Liver (tissue), 9 donors: ENCODE data around the gene NAA40. TPM values are rescaled to one million over a fixed set of nuclear protein-coding genes. Genes with fewer than 3 reads are reported as not detected.

Experiments
- DNase-seq: peaks from one replicate; pipeline ENCODE4 v3.0.0-alpha.2; 2017; ENCODE audit warnings: low spot score
- H3K27ac ChIP-seq, 2 donors: one replicate each; pipeline ENCODE4 v1.7.0; 2013; ENCODE audit warnings: inconsistent platforms in 2 of 2, low read length in 2 of 2, control low read depth in 1 of 2, low read depth in 1 of 2, mild to moderate bottlenecking in 1 of 2
- H3K27me3 ChIP-seq, 4 donors: one replicate each; pipeline versions ENCODE4 v1.6.1 to v1.7.0; 2013; ENCODE audit warnings: low read length in 3 of 4, inconsistent platforms in 1 of 4, mild to moderate bottlenecking in 1 of 4, moderate library complexity in 1 of 4; ENCODE audit not compliant: control insufficient read depth in 4 of 4, insufficient read depth in 4 of 4
- H3K36me3 ChIP-seq, 4 donors: one replicate each; pipeline versions ENCODE4 v1.6.1 to v1.7.0; 2013; ENCODE audit warnings: low read length in 3 of 4, mild to moderate bottlenecking in 3 of 4, low read depth in 1 of 4, moderate library complexity in 1 of 4; ENCODE audit not compliant: control insufficient read depth in 4 of 4, insufficient read depth in 3 of 4
- H3K4me1 ChIP-seq, 4 donors: one replicate each; pipeline versions ENCODE4 v1.6.1 to v1.7.0; 2013; ENCODE audit warnings: low read length in 3 of 4, mild to moderate bottlenecking in 3 of 4, moderate library complexity in 1 of 4; ENCODE audit not compliant: control insufficient read depth in 4 of 4, insufficient read depth in 4 of 4
- H3K4me3 ChIP-seq, 3 donors: one replicate each; pipeline versions ENCODE4 v1.6.1 to v1.7.0; 2013; ENCODE audit warnings: low read length in 3 of 3, control low read depth in 1 of 3, low read depth in 1 of 3, mild to moderate bottlenecking in 1 of 3
- H3K9ac ChIP-seq, 2 donors: one replicate each; pipeline ENCODE4 v1.7.0; 2013; ENCODE audit warnings: low read length in 2 of 2, mild to moderate bottlenecking in 2 of 2, moderate library complexity in 2 of 2, control low read depth in 1 of 2, low read depth in 1 of 2
- H3K9me3 ChIP-seq, 4 donors: one replicate each; pipeline versions ENCODE4 v1.6.1 to v1.7.0; 2013; ENCODE audit warnings: low read length in 3 of 4; ENCODE audit not compliant: control insufficient read depth in 4 of 4
- ATF3 ChIP-seq: IDR thresholded peaks from 2 replicates; pipeline ENCODE4 v1.6.1; 2016; ENCODE audit warnings: antibody characterized with exemption
- EGR1 ChIP-seq, 2 donors: IDR thresholded peaks; 2 replicates each; pipeline ENCODE4 v1.6.1; 2016 to 2018; ENCODE audit warnings: antibody characterized with exemption in 2 of 2, low read depth in 2 of 2
- FOXA1 ChIP-seq: IDR thresholded peaks from 2 replicates; pipeline ENCODE4 v1.6.1; 2016; ENCODE audit warnings: antibody characterized with exemption
- FOXA2 ChIP-seq: IDR thresholded peaks from 2 replicates; pipeline ENCODE4 v1.6.1; 2016; ENCODE audit warnings: antibody characterized with exemption
- GABPA ChIP-seq, 2 donors: IDR thresholded peaks in 1 of 2; conservative IDR thresholded peaks in 1 of 2; 2 replicates each; pipeline ENCODE4 v1.6.1; 2016; ENCODE audit warnings: antibody characterized with exemption in 2 of 2, mild to moderate bottlenecking in 1 of 2, moderate library complexity in 1 of 2
- HNF4A ChIP-seq, 2 donors: conservative IDR thresholded peaks; 2 replicates each; pipeline ENCODE4 v1.6.1; 2016; ENCODE audit warnings: antibody characterized with exemption in 2 of 2, mild to moderate bottlenecking in 2 of 2
- HNF4G ChIP-seq: IDR thresholded peaks from 2 replicates; pipeline ENCODE4 v1.6.1; 2016; ENCODE audit warnings: antibody characterized with exemption
- JUND ChIP-seq, 2 donors: IDR thresholded peaks; 2 replicates each; pipeline ENCODE4 v1.6.1; 2016; ENCODE audit warnings: antibody characterized with exemption in 2 of 2
- NR2F2 ChIP-seq: IDR thresholded peaks from 2 replicates; pipeline ENCODE4 v1.6.1; 2016; ENCODE audit warnings: antibody characterized with exemption
- REST ChIP-seq: IDR thresholded peaks from 2 replicates; pipeline ENCODE4 v1.6.1; 2016; ENCODE audit warnings: antibody characterized with exemption, mild to moderate bottlenecking
- RXRA ChIP-seq, 2 donors: IDR thresholded peaks; 2 replicates each; pipeline ENCODE4 v1.6.1; 2017 to 2018; ENCODE audit warnings: antibody characterized with exemption in 2 of 2, mild to moderate bottlenecking in 1 of 2
- SP1 ChIP-seq: IDR thresholded peaks from 2 replicates; pipeline ENCODE4 v1.6.1; 2018; ENCODE audit warnings: antibody characterized with exemption, mild to moderate bottlenecking
- TAF1 ChIP-seq: conservative IDR thresholded peaks from 2 replicates; pipeline ENCODE4 v1.6.1; 2016; ENCODE audit warnings: antibody characterized with exemption, mild to moderate bottlenecking
- YY1 ChIP-seq: IDR thresholded peaks from 2 replicates; pipeline ENCODE4 v1.6.1; 2016; ENCODE audit warnings: antibody characterized with exemption, mild to moderate bottlenecking
- ZBTB33 ChIP-seq: IDR thresholded peaks from 2 replicates; pipeline ENCODE4 v1.6.1; 2016; ENCODE audit warnings: antibody characterized with exemption
- WGBS: extraction: QIAGEN DNeasy Blood & Tissue Kit; methylation state at CpG from one replicate; pipeline ENCODE4 v1.1.7; 2013; 5-methylcytosine and 5-hydroxymethylcytosine counted together
- polyA plus RNA-seq, 2 donors: library from polyadenylated mRNA; stranded (reverse) in 1 of 2; unstranded in 1 of 2; fragments of 200-250 nt in 1 of 2; fragments of >200 nt in 1 of 2; fragmentation: Nextera tagmentation in 1 of 2; extraction: Ambion mirVana in 1 of 2; gene quantifications; one replicate each; pipeline versions ENCODE4 v1.2.1 to v1.2.3, GENCODE V29; 2013 to 2015
- total RNA-seq, 2 donors: library from RNA; depleted of rRNA; stranded (reverse); fragments of >200 nt; gene quantifications; one replicate each; pipeline ENCODE4 v1.2.3, GENCODE V29; 2014
- TF ChIP-seq, protein P1 (sequence below): fragments of 150-350 bp; IDR thresholded peaks from 2 replicates; pipeline ENCODE4 v1.5.1; 2017; ENCODE audit warnings: improper control_type of control experiment, low read depth, low read length; ENCODE audit not compliant: missing input control
- TF ChIP-seq, protein P2 (sequence below): IDR thresholded peaks from 2 replicates; pipeline ENCODE4 v1.6.1; 2016; ENCODE audit warnings: antibody characterized with exemption
- donor health status: healthy.
- donor health status: healthy.
- donor health status: healthy.
- donor health status: healthy.
- donor health status: healthy.

The NAA40 gene
- total and polyA plus RNA-seq, 4 donors = 3.0 to 7.3 (median 4.7) TPM

DNA sequence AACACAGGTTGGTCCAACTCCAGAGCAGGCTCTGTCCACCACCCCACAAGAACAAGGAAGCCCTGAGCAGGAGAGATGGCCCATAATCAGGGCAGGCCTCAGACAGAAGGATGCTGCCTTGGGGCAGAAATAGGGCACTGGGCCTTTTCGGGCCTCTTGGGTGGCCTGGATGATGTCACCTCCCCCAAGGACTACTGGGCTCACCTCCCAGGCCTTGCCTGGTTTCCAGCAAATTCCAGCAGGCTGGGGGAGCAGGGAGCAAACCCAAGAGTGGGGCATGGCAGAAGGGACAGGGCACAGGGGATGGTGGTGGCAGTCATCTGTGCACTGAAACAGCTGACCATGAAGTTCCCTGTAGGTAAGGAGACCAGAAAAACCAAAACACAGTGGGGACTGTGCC is 5.3 kb upstream of the NAA40 start:
- Histone ChIP-seq H3K36me3 (no peaks in the 10 kb centered on the region), H3K27me3 (no peaks in the 10 kb centered on the region), H3K27ac (no peak overlapping the region), H3K9ac (no peak overlapping the region), H3K4me1 (peaks cover 0 to 7% (median 5%) of the 10 kb centered on the region in 4 donors), H3K9me3 (no peaks in the 10 kb centered on the region), H3K4me3 (no peak overlapping the region)
- no peak for DNase-seq
- no peak for TF ChIP-seq NR2F2
- TF ChIP-seq, protein P1, sequence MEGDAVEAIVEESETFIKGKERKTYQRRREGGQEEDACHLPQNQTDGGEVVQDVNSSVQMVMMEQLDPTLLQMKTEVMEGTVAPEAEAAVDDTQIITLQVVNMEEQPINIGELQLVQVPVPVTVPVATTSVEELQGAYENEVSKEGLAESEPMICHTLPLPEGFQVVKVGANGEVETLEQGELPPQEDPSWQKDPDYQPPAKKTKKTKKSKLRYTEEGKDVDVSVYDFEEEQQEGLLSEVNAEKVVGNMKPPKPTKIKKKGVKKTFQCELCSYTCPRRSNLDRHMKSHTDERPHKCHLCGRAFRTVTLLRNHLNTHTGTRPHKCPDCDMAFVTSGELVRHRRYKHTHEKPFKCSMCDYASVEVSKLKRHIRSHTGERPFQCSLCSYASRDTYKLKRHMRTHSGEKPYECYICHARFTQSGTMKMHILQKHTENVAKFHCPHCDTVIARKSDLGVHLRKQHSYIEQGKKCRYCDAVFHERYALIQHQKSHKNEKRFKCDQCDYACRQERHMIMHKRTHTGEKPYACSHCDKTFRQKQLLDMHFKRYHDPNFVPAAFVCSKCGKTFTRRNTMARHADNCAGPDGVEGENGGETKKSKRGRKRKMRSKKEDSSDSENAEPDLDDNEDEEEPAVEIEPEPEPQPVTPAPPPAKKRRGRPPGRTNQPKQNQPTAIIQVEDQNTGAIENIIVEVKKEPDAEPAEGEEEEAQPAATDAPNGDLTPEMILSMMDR = no peak
- TF ChIP-seq JUND (IDR thresholded peaks at IDR 0.05) = no peak
- no peak for TF ChIP-seq TAF1
- TF ChIP-seq REST = no peak
- no peak for TF ChIP-seq FOXA1
- no peak for TF ChIP-seq ATF3
- TF ChIP-seq FOXA2 = no peak
- no peak for TF ChIP-seq ZBTB33
- no peak for TF ChIP-seq RXRA (IDR thresholded peaks at IDR 0.05)
- no peak for TF ChIP-seq YY1
- 91% methylated on average over 1 of the region's 1 CpG for WGBS

GRCh38 chr11:63937713-63938478 is 906 bp upstream of the NAA40 start:
- H3K27ac ChIP-seq = peak overlapping the region; percentile 9 to 64
- no peaks in the 10 kb centered on the region for H3K36me3 ChIP-seq
- no peak for TF ChIP-seq HNF4G
- no peak for TF ChIP-seq FOXA2
- TF ChIP-seq REST = no peak
- no peak for TF ChIP-seq TAF1
- no peak for TF ChIP-seq SP1
- TF ChIP-seq NR2F2 = no peak
- no peak for TF ChIP-seq FOXA1
- no peak for TF ChIP-seq GABPA (IDR thresholded peaks at IDR 0.05 in 1 of 2, conservative IDR thresholded peaks at IDR 0.05 in 1 of 2)
- TF ChIP-seq HNF4A (conservative IDR thresholded peaks at IDR 0.05) = no peak
- no peak for TF ChIP-seq EGR1 (IDR thresholded peaks at IDR 0.05; ENCODE audit: low read depth in 2 of 2)
- TF ChIP-seq RXRA (IDR thresholded peaks at IDR 0.05) = no peak
- TF ChIP-seq, protein P2, sequence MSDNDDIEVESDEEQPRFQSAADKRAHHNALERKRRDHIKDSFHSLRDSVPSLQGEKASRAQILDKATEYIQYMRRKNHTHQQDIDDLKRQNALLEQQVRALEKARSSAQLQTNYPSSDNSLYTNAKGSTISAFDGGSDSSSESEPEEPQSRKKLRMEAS = no peak
- TF ChIP-seq YY1 = no peak
- TF ChIP-seq, protein P1 = no peak
- H3K4me1 ChIP-seq = peaks cover 3 to 16% (median 11%) of the 10 kb centered on the region in 4 donors
- H3K4me3 ChIP-seq = peak overlapping the region; percentile 56 to 71 (median 69)
- WGBS = 25% methylated on average over 30 of the region's 30 CpGs
- no peaks in the 10 kb centered on the region for H3K27me3 ChIP-seq
- DNase-seq = no peak
- H3K9me3 ChIP-seq = no peaks in the 10 kb centered on the region
- H3K9ac ChIP-seq = peak overlapping the region in 1 of 2 donors; percentile 1
